GM12875 (cell line): ENCODE measurements around the gene TCF7.

Experiments used
- H3K4me3 ChIP-seq: one replicate; pipeline ENCODE4 v1.5.1; 2011; ENCODE audit warnings: low read depth, low read length, control low read depth
- CTCF ChIP-seq: IDR thresholded peaks from 2 replicates; pipeline ENCODE4 v1.5.1; 2011; ENCODE audit warnings: low read depth, mild to moderate bottlenecking, control low read depth, inconsistent platforms, low read length, moderate library complexity, borderline replicate concordance; ENCODE audit not compliant: insufficient read depth

Gene TCF7

GRCh38 chr5:134106991-134107701 lies 7.3 kb upstream of the TCF7 start:
- no peak overlapping the region for H3K4me3 ChIP-seq
- TF ChIP-seq CTCF: no peak

- no peak overlapping the region for H3K4me3 ChIP-seq
- no peak for TF ChIP-seq CTCF
Measured at GRCh38 chr5:134107779-134108178, 6.7 kb upstream of the TCF7 start.

GRCh38 chr5:134110382-134110781 lies 4.1 kb upstream of the TCF7 start:
- no peak for TF ChIP-seq CTCF

GRCh38 chr5:134111741-134112647 lies 2.5 kb upstream of the TCF7 start:
- TF ChIP-seq CTCF: no peak
- no peak overlapping the region for H3K4me3 ChIP-seq

More at GRCh38 chr5:134110382-134110781, 4.1 kb upstream of the TCF7 start:
- no peak overlapping the region for H3K4me3 ChIP-seq

GRCh38 chr5:134112726-134113362 lies 1.6 kb upstream of the TCF7 start:
- no peak overlapping the region for H3K4me3 ChIP-seq
- no peak for TF ChIP-seq CTCF

- no peak overlapping the region for H3K4me3 ChIP-seq
- TF ChIP-seq CTCF: no peak
Measured at GRCh38 chr5:134113363-134113889, 1.1 kb upstream of the TCF7 start.
